ENCODE data around the gene SLC66A2.

Gene SLC66A2

DNA sequence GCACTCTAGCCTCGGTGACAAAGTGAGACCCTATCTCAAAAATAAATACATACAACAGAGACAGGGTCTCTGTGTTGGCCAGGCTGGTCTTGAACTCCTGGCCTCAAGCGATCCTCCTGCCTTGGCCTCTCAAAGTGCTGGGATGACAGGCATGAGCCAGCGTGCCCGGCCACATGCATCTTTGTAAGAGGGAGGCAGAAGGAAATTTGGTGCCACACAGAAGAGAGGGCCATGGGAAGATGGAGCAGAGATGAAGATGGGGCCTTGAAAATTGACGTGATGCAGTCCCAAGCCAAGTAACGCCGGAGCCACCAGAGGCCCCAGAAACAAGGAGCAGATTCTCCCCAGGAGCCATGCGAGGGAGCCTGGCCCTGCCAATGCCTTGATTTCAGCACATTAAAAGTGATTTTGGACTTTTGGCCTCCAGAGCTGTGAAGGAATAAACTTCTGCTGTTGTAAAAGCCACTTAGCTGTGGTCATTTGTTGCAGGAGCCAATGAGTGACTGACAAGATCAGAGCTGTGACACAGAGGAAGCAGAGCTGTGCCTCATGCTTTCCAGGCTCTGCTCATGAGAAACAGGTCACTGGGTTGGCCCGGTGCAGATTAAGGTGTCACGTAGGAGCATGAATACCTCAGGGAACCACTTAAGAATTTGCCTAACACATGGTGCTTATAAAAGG, 2.7 kb upstream of the SLC66A2 start:
- no peak for ATAC-seq
- TF ChIP-seq, protein P1, sequence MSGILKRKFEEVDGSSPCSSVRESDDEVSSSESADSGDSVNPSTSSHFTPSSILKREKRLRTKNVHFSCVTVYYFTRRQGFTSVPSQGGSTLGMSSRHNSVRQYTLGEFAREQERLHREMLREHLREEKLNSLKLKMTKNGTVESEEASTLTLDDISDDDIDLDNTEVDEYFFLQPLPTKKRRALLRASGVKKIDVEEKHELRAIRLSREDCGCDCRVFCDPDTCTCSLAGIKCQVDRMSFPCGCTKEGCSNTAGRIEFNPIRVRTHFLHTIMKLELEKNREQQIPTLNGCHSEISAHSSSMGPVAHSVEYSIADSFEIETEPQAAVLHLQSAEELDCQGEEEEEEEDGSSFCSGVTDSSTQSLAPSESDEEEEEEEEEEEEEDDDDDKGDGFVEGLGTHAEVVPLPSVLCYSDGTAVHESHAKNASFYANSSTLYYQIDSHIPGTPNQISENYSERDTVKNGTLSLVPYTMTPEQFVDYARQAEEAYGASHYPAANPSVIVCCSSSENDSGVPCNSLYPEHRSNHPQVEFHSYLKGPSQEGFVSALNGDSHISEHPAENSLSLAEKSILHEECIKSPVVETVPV (CRISPR knock-in tag; IDR thresholded peaks at IDR 0.05) = no peak
- TF ChIP-seq OSR1 (CRISPR knock-in tag; IDR thresholded peaks at IDR 0.05) (no peak), ESRRG (CRISPR knock-in tag; IDR thresholded peaks at IDR 0.05) (no peak)

DNA sequence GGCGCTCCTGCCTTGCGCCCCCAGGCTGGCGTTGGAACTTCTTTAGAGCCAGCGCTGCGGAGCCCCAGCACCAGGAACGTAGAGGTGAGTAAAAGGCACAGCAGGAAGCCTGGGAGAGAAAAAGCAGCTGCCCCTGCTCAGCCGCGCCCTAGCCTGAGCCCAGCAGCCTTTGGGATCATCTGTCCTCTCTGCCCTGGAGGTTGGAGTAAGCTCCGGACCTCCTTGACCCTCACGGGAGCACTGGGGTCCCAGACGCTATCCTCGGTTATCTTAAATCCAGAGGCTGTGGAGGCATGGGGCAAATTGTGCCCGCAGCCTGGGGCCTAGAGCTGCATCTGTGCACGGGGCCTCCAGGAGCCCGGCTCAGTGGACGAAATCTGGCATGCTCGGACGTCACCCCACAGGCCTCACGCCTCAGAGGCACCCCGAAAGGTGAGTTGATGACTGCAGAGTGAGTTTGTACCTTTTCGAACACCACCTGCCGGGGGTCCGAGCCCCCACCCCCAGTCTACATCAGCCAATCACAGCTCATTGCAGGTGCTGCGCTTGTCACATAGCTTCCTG, 1.6 kb upstream of the SLC66A2 start:
- ATAC-seq = no peak
- TF ChIP-seq ESRRG (CRISPR knock-in tag; IDR thresholded peaks at IDR 0.05) = no peak
- TF ChIP-seq CSDC2 (CRISPR knock-in tag; IDR thresholded peaks at IDR 0.05) = no peak
- TF ChIP-seq, protein P1 (CRISPR knock-in tag; IDR thresholded peaks at IDR 0.05) = no peak
- no peak for TF ChIP-seq ZFP30 (CRISPR knock-in tag; IDR thresholded peaks at IDR 0.05)
- TF ChIP-seq RARB (CRISPR knock-in tag; IDR thresholded peaks at IDR 0.05) = no peak
- no peak for TF ChIP-seq TOX (CRISPR knock-in tag; IDR thresholded peaks at IDR 0.05; ENCODE audit: borderline replicate concordance)
- TF ChIP-seq, protein P2, sequence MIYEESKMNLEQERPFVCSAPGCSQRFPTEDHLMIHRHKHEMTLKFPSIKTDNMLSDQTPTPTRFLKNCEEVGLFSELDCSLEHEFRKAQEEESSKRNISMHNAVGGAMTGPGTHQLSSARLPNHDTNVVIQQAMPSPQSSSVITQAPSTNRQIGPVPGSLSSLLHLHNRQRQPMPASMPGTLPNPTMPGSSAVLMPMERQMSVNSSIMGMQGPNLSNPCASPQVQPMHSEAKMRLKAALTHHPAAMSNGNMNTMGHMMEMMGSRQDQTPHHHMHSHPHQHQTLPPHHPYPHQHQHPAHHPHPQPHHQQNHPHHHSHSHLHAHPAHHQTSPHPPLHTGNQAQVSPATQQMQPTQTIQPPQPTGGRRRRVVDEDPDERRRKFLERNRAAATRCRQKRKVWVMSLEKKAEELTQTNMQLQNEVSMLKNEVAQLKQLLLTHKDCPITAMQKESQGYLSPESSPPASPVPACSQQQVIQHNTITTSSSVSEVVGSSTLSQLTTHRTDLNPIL (CRISPR knock-in tag; IDR thresholded peaks at IDR 0.05; ENCODE audit: low read depth) = no peak
- TF ChIP-seq BACH2 (CRISPR knock-in tag; IDR thresholded peaks at IDR 0.05; ENCODE audit: borderline replicate concordance) = no peak
- TF ChIP-seq TCF4 (CRISPR knock-in tag; IDR thresholded peaks at IDR 0.05; ENCODE audit: borderline replicate concordance) = no peak
- TF ChIP-seq ZC3H10 (CRISPR knock-in tag; IDR thresholded peaks at IDR 0.05) = no peak
- TF ChIP-seq, protein P3, sequence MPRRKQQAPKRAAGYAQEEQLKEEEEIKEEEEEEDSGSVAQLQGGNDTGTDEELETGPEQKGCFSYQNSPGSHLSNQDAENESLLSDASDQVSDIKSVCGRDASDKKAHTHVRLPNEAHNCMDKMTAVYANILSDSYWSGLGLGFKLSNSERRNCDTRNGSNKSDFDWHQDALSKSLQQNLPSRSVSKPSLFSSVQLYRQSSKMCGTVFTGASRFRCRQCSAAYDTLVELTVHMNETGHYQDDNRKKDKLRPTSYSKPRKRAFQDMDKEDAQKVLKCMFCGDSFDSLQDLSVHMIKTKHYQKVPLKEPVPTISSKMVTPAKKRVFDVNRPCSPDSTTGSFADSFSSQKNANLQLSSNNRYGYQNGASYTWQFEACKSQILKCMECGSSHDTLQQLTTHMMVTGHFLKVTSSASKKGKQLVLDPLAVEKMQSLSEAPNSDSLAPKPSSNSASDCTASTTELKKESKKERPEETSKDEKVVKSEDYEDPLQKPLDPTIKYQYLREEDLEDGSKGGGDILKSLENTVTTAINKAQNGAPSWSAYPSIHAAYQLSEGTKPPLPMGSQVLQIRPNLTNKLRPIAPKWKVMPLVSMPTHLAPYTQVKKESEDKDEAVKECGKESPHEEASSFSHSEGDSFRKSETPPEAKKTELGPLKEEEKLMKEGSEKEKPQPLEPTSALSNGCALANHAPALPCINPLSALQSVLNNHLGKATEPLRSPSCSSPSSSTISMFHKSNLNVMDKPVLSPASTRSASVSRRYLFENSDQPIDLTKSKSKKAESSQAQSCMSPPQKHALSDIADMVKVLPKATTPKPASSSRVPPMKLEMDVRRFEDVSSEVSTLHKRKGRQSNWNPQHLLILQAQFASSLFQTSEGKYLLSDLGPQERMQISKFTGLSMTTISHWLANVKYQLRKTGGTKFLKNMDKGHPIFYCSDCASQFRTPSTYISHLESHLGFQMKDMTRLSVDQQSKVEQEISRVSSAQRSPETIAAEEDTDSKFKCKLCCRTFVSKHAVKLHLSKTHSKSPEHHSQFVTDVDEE (CRISPR knock-in tag; IDR thresholded peaks at IDR 0.05) = no peak
- no peak for TF ChIP-seq ARNTL (CRISPR knock-in tag; IDR thresholded peaks at IDR 0.05; ENCODE audit: borderline replicate concordance, low read depth)
- TF ChIP-seq, protein P4, sequence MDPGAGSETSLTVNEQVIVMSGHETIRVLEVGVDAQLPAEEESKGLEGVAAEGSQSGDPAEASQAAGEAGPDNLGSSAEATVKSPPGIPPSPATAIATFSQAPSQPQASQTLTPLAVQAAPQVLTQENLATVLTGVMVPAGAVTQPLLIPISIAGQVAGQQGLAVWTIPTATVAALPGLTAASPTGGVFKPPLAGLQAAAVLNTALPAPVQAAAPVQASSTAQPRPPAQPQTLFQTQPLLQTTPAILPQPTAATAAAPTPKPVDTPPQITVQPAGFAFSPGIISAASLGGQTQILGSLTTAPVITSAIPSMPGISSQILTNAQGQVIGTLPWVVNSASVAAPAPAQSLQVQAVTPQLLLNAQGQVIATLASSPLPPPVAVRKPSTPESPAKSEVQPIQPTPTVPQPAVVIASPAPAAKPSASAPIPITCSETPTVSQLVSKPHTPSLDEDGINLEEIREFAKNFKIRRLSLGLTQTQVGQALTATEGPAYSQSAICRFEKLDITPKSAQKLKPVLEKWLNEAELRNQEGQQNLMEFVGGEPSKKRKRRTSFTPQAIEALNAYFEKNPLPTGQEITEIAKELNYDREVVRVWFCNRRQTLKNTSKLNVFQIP (CRISPR knock-in tag; IDR thresholded peaks at IDR 0.05; ENCODE audit: borderline replicate concordance, low read depth) = no peak

DNA sequence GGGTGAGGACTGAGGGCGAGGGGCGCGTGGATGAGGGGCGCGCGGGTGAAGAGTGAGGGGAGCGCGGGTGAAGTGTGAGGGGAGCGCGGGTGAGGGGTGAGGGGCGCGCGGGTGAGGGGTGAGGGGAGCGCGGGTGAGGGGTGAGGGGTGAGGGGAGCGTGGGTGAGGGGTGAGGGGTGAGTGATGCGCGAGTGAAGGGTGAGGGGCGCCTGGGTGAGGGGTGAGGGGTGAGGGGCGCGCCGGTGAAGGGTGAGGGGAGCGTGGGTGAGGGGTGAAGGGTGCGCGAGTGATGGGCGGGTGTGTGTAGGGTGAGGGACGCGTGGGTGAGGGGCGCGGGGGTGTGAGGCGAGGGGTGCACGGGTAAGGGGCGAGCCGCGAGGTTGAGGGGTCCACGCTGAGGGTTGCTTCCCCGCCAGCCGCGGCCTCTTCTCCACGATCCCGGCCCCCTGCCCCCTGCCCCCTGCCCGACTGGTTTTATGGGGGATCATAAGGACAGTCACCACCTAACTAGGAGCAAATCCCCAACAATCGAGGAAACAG, 1.1 kb upstream of the SLC66A2 start:
- TF ChIP-seq ZFP3 (CRISPR knock-in tag; IDR thresholded peaks at IDR 0.05) = no peak
- no peak for TF ChIP-seq ZC3H10 (CRISPR knock-in tag; IDR thresholded peaks at IDR 0.05)
- TF ChIP-seq ISL1 (CRISPR knock-in tag; IDR thresholded peaks at IDR 0.05) = no peak
- TF ChIP-seq GLIS3 (CRISPR knock-in tag; IDR thresholded peaks at IDR 0.05) = no peak
- TF ChIP-seq, protein P3 (CRISPR knock-in tag; IDR thresholded peaks at IDR 0.05) = no peak
- TF ChIP-seq, protein P5, sequence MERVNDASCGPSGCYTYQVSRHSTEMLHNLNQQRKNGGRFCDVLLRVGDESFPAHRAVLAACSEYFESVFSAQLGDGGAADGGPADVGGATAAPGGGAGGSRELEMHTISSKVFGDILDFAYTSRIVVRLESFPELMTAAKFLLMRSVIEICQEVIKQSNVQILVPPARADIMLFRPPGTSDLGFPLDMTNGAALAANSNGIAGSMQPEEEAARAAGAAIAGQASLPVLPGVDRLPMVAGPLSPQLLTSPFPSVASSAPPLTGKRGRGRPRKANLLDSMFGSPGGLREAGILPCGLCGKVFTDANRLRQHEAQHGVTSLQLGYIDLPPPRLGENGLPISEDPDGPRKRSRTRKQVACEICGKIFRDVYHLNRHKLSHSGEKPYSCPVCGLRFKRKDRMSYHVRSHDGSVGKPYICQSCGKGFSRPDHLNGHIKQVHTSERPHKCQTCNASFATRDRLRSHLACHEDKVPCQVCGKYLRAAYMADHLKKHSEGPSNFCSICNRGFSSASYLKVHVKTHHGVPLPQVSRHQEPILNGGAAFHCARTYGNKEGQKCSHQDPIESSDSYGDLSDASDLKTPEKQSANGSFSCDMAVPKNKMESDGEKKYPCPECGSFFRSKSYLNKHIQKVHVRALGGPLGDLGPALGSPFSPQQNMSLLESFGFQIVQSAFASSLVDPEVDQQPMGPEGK (CRISPR knock-in tag; IDR thresholded peaks at IDR 0.05; ENCODE audit: borderline replicate concordance) = no peak
- TF ChIP-seq ZFP30 (CRISPR knock-in tag; IDR thresholded peaks at IDR 0.05) = no peak
- no peak for TF ChIP-seq TCF4 (CRISPR knock-in tag; IDR thresholded peaks at IDR 0.05; ENCODE audit: borderline replicate concordance)
- no peak for TF ChIP-seq BACH2 (CRISPR knock-in tag; IDR thresholded peaks at IDR 0.05; ENCODE audit: borderline replicate concordance)
- TF ChIP-seq SNAI2 (CRISPR knock-in tag; IDR thresholded peaks at IDR 0.05) = no peak
- TF ChIP-seq, protein P1 (CRISPR knock-in tag; IDR thresholded peaks at IDR 0.05) = no peak
- TF ChIP-seq CSDC2 (CRISPR knock-in tag; IDR thresholded peaks at IDR 0.05) = no peak
- ATAC-seq = no peak

All from SK-N-SH treated with all-trans-retinoic acid at 6 μM for 48 hours (cell line).